GM12875 (cell line): Measurements from ENCODE around the gene NT5C.

ENCODE experiments used
- H3K4me3 ChIP-seq: one replicate; pipeline ENCODE4 v1.5.1; 2011; ENCODE audit warnings: low read depth, low read length, control low read depth
- TF ChIP-seq, protein P1 (sequence below): IDR thresholded peaks from 2 replicates; pipeline ENCODE4 v1.5.1; 2011; ENCODE audit warnings: low read depth, mild to moderate bottlenecking, control low read depth, inconsistent platforms, low read length, moderate library complexity, borderline replicate concordance; ENCODE audit not compliant: insufficient read depth

NT5C gene

DNA sequence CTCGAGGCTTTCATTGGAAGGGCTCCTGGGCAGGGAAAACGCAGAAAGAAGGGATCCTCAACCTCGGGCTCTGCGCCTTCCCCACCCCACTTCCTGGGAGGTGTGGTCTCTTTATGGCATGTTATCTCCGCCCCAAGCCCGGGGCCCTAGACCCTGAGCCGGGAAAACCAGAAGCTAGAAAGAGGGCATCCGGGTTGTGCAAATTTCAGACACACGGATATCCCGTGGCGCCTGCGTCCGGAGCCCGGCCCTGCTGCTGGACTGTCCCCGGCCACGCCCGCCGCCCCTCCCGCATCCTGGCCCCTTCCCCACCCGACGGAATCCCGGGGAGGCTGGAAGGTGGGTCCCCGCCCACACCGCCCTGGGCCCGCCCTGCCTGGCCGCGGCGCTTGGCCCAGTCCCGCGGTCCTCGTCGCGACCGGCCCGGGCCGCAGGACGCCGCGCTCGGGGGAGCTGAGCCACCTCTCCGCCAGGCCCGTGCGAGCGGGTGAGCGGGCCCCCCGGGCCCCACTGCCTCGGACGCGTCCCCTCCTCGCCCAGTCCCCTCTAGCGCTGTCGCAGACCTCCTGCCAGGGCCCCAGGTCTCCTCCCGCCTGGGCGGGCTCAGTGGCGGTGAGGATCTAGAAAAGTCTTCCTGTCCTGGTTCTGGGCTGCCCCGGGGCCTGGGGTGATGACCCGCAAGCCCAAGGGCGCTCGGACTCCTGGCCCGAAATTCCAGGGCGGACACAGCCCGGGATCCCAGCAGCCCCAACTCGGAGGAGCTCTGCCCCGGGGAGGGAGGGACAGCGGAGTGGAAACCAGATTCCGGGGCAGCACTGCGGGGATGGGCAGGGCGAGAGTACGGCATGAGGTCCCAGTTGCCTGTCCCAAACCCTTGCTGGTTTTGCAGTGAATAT is 43.7 kb downstream of the NT5C start, which contains the start of gene SLC16A5:
Gene SLC16A5 (plus strand): TSS at position 397 of the 896 bp plus-strand sequence. CDS start 5,683 bp downstream, outside the sequence.
- peak within 1 kb of the TSS; percentile 45 for H3K4me3 ChIP-seq
- TF ChIP-seq, protein P1, sequence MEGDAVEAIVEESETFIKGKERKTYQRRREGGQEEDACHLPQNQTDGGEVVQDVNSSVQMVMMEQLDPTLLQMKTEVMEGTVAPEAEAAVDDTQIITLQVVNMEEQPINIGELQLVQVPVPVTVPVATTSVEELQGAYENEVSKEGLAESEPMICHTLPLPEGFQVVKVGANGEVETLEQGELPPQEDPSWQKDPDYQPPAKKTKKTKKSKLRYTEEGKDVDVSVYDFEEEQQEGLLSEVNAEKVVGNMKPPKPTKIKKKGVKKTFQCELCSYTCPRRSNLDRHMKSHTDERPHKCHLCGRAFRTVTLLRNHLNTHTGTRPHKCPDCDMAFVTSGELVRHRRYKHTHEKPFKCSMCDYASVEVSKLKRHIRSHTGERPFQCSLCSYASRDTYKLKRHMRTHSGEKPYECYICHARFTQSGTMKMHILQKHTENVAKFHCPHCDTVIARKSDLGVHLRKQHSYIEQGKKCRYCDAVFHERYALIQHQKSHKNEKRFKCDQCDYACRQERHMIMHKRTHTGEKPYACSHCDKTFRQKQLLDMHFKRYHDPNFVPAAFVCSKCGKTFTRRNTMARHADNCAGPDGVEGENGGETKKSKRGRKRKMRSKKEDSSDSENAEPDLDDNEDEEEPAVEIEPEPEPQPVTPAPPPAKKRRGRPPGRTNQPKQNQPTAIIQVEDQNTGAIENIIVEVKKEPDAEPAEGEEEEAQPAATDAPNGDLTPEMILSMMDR = no peak

DNA sequence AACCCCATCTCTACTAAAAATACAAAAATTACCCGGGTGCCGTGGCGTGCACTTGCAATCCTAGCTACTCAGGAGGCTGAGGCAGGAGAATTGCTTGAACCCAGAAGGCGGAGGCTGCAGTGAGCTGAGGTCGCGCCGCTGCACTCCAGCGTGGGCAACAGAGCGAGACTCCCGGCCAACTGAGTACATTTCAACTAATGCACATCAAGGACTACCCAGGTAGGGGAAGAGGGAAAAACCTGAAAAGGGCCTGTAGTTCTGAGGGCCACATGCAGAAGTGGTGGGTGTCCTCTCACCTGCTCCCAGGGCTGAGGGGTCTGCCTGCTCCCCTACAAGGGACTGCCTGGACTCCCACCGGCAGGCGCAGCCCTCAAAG is 44.4 kb downstream of the NT5C start:
- TF ChIP-seq, protein P1 = no peak
- peak overlapping the region; percentile 45 for H3K4me3 ChIP-seq

DNA sequence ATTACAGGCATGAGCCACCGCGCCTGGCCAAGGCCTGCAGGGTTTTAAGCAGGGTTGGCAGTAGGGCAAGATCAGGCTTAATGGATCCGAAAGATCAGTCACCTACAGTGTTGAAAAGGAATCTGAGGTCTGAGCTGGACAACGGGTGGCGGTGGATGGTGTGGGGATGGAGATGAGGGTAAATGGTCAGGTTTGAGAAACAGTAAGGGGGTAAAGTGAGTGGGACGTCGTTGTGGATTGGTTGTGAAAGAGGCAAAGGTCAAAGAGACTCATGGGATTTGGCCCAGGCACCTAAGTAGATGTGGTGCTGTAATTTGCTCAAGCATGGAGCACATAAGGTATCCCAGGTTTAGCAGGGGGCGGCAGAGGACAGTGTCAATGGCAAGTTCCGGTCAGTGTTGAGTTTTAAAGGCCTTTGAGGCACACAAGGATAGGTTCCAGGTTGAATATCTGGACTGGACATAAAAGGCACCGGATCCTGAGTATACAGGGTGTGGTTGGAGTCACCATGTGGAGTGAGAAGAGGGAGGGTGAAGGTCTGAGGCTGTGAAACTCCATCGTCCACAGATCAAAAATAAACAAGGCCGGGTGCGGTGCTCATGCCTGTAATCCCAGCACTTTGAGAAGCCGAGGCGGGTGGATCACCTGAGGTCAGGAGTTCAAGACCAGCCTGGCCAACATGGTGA is 44.9 kb downstream of the NT5C start:
- TF ChIP-seq, protein P1 = no peak
- no peak overlapping the region for H3K4me3 ChIP-seq

DNA sequence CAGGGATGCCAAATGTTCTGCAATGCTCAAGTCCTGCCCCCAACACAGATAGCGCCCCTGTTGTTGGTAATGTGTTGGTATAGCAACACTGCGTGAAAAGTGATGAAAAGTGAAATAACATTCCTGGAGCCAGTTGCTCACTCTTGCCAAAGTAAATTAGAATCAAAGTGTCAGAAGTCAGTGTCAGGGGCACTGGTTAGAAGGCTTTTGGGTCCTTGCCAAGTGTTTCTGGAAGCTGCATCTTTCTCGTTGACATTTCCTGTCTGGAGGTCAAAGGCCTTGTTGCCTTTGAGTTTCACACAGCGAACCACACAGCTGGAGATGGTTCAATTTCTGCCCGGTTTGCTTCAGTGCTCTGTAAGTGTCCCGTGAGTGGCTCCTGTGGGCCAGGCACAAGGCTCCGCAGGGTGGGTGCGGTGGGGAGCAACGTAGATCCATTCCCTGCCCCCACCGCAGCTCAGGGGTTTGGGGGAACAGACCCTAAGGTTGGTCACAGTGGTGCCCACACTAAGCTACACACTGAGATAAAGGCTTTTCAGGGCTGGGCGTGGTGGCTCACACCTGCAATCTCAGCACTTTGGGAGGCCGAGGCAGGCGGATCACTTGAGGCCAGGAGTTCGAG is 47.4 kb downstream of the NT5C start:
- no peak overlapping the region for H3K4me3 ChIP-seq
- TF ChIP-seq, protein P1 = no peak

DNA sequence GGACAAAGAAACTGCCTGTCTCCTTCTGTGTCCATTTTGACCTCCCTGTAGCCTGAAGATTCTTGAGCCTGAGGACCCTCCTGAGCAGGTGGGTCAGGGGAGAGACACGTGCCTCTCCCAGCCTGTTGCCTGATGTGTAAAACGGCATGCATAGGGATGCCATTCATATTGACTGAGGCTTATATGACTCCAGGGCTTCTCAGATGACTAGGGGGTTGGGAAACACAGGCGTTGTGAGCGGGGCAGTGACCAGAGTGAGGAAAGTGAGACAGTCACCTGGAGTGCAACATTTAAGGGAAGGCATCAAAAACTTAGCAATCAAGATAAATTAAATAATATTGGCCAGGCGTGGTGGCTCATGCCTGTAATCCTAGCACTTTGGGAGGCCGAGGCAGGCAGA is 48.9 kb downstream of the NT5C start:
- no peak overlapping the region for H3K4me3 ChIP-seq
- TF ChIP-seq, protein P1 = no peak

DNA sequence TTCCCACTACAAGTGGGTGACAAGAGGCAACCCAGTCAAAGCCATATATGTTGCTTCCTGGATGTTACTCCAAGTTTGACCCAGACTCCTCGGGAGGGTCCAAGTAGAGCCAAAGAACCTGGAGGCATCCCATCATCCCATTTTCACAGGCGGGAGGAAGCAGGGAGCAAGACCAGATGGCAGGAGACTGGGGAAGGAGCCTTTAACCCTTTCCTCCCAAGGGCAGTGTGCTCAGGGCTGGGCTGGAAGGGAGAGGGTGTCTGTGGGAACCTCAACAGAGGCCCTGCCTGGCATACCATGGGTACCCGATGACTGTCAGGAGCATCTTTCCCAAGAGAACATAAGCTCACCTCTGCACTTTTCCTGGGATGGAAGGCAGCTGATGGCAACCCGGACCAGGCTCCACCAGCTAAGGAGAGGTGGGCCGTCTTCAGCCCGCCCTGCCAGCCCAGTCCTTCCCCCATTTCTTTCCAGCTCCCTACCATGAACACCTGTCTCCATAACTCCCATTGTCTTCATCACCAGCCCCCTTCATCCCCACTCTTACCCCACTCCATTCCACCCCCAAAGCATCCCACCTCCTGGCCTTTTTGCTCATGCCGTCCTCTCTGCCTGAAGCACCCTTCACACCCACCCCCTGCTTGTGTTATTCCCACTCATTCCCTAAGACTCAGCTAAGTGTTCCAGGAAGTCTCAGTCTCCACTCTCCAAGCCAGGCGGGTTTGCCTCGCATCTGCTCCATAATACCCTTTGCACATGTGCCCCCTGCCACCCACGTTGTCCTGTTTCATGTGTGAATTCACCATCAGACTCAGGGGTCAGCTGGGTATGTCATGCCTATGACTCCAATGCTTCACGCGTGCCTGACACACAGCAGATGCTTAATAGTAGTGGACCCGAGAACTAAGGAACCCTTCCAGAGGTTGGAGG is 49.7 kb downstream of the NT5C start:
- H3K4me3 ChIP-seq = no peak overlapping the region
- TF ChIP-seq, protein P1 = no peak
